HT1080 (cell line): Measurements from ENCODE around the gene NUP37. TPM values are rescaled to one million over a fixed set of nuclear protein-coding genes. Genes with fewer than 3 reads are reported as not detected.
A peak's percentile ranks its signal among the peaks of the same experiment; 100 is the strongest.
"Not testable (repeated sequence)": the region's sequence is repeated elsewhere in the genome, so short reads cannot be mapped to it uniquely, and the experiment has no call there.

Source experiments
- DNase-seq: peaks from one replicate; pipeline ENCODE4 v3.0.0-alpha.2; 2015; ENCODE audit warnings: low read depth
- total RNA-seq: library from RNA; depleted of rRNA; stranded (reverse); fragments of >200 nt; shearing (Covaris generic); gene quantifications from 2 replicates; pipeline ENCODE4 v1.2.3, GENCODE V29; 2014

Gene NUP37
- total RNA-seq, 1 experiment from 2014 or later: 92.3 TPM

- DNase-seq: no peak
These were observed 26.6 kb downstream of the NUP37 start for GRCh38 chr12:102093319-102093718.

GRCh38 chr12:102089228-102089835, 30.6 kb downstream of the NUP37 start:
- DNase-seq: not testable (repeated sequence)

GRCh38 chr12:102080842-102081241, 39.1 kb downstream of the NUP37 start:
- no peak for DNase-seq

GRCh38 chr12:102072092-102072491, 47.8 kb downstream of the NUP37 start:
- DNase-seq: not testable (repeated sequence)

GRCh38 chr12:102069707-102070106, 50.2 kb downstream of the NUP37 start:
- DNase-seq: no peak

- peak; percentile 3 for DNase-seq
These were observed 52.2 kb downstream of the NUP37 start for GRCh38 chr12:102067574-102068258.

- DNase-seq: no peak
These were observed 55.4 kb downstream of the NUP37 start for GRCh38 chr12:102064476-102064875.

GRCh38 chr12:102063069-102063468, 56.8 kb downstream of the NUP37 start:
- DNase-seq: peak; percentile 37

GRCh38 chr12:102062419-102062806, 57.5 kb downstream of the NUP37 start:
- DNase-seq: no peak

GRCh38 chr12:102061560-102062418, 58.1 kb downstream of the NUP37 start, which contains the start of gene WASHC3:
WASHC3 (minus strand) TSS chr12:102061991; CDS start chr12:102061962, 29 bp downstream.
- peak; percentile 89 for DNase-seq

GRCh38 chr12:102061096-102061559, 58.8 kb downstream of the NUP37 start:
- no peak for DNase-seq

- no peak for DNase-seq
These were observed 60.6 kb downstream of the NUP37 start for GRCh38 chr12:102059343-102059742.

GRCh38 chr12:102054345-102054744, 65.6 kb downstream of the NUP37 start:
- DNase-seq: no peak

- no peak for DNase-seq
These were observed 66.9 kb downstream of the NUP37 start for GRCh38 chr12:102053062-102053349.

GRCh38 chr12:102052192-102053061, 67.5 kb downstream of the NUP37 start:
- no peak for DNase-seq

GRCh38 chr12:102051431-102051965, 68.4 kb downstream of the NUP37 start:
- DNase-seq: no peak

- DNase-seq: no peak
These were observed 69.1 kb downstream of the NUP37 start for GRCh38 chr12:102050660-102051430.

- no peak for DNase-seq
These were observed 76.0 kb downstream of the NUP37 start for GRCh38 chr12:102043928-102044327.

GRCh38 chr12:102033991-102034745, 85.7 kb downstream of the NUP37 start:
- no peak for DNase-seq
